GM12874 (cell line): ENCODE measurements around the gene KCNH2.
A peak's percentile ranks its signal among the peaks of the same experiment; 100 is the strongest.

Source experiments
- CTCF ChIP-seq: IDR thresholded peaks from 2 replicates; pipeline ENCODE4 v1.5.1; 2011; ENCODE audit warnings: low read depth, mild to moderate bottlenecking, control low read depth, low read length, moderate library complexity; ENCODE audit not compliant: insufficient read depth

The KCNH2 gene

GRCh38 chr7:150979713-150980390, 1.7 kb upstream of the KCNH2 start:
- no peak for TF ChIP-seq CTCF

GRCh38 chr7:150977382-150978125, 567 bp downstream of the KCNH2 start:
- no peak for TF ChIP-seq CTCF

GRCh38 chr7:150976529-150977381, 1.4 kb downstream of the KCNH2 start:
- TF ChIP-seq CTCF: no peak

GRCh38 chr7:150975536-150976319, 2.4 kb downstream of the KCNH2 start:
- TF ChIP-seq CTCF: no peak

GRCh38 chr7:150974468-150975391, 3.4 kb downstream of the KCNH2 start:
- TF ChIP-seq CTCF: peak; percentile 38; the same call in 1 of the 2 replicates

- no peak for TF ChIP-seq CTCF
Measured at GRCh38 chr7:150973571-150974451, 4.3 kb downstream of the KCNH2 start.
